Islet precursor cell (in vitro differentiated cells): ENCODE measurements around the gene TNFRSF11A.

Source experiments
- DNase-seq: peaks from one replicate; pipeline ENCODE4 v3.0.0-alpha.2; 2018

The TNFRSF11A gene

DNA sequence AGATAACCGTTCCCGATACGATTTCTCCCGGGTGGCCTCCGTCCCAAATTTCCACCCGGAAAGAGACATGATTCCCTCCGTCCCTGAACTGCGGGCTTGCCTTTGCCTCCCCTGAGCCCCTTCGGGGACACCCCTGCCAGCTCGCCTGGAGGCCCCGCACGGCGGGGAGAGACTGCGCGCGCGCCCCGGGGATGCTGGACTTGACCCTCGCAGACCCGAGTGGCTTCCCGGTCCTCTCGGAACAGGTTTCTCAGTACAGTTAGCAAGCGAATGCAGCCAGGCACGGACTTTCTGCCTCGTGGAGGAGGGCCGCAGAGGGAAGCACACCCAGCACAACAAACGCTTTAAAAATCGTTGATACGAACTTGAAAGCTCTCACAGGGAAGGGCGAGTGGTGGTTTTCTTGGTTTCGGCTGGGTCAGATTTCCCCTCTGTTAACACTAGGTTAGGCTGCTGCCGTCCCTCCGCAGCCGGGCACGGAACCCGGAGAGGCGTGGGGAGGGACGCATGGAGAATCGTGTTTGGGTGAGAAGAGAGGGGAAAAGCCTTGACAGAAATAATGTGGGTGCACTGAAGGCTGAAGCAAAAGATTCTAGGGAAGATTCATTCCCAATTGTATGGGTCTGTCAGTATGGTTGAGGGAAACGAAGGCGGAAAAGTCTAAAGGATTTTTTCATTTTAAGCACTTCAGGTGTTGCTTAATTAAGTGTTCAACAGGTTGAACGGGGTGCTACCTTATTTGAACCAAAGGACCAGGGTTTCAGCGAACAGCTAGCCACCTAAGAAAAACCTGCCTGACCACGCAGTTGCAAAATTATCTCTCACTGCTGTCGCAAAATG lies 916 bp downstream of the TNFRSF11A start:
- peak; percentile 69 for DNase-seq

DNA sequence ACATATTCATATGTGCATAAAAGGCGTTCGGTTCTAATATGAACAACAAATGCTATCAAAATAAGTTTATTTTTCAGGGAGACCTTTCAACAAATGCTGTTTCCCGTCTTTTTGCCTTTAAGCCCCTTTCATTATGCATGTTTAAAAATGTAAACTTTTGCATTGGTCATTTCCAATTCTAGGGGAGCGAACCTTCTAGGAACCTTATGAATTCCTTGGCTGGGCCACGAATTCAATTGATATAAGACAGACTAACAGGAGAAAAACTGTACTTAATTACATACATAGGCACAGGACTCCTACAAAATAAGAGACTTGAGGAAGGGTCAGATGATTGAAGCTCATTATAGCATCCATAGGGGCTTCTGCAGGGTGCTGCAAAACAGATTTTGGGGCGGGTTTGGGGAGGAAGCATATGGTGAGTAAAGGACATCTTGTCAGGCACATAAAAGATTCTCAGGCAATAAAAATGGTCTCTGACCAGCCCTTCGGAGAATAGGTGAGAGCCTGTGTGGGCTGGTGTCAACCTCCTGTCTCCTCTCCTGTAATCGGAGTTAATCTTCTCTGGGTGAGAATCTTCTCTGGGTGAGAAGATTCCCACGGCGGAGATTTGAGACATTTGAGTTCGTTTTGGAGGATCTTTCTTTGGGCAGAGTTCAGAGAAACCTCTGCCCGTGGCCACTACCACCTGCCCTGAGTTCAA lies 1.7 kb downstream of the TNFRSF11A start:
- DNase-seq = no peak

DNA sequence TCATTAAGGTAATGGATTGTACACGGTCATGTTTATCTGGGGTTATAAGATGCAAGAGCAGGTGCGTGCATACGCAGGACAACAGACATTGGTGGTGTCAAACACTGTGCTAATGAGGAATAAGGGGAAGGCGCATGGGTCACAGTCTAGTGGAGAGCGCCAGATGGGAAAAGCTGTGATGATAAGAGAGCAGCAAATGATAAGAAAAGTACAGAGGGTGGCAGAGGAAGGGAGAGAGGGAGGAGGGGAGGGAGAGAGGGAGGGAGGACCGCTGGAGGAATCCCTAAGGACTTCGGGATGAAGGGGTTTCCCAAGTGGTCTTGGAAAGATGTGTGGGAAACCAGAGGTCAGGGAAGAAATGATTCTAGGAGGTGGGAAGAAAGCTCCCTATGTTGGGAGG lies 2.9 kb downstream of the TNFRSF11A start:
- no peak for DNase-seq

DNA sequence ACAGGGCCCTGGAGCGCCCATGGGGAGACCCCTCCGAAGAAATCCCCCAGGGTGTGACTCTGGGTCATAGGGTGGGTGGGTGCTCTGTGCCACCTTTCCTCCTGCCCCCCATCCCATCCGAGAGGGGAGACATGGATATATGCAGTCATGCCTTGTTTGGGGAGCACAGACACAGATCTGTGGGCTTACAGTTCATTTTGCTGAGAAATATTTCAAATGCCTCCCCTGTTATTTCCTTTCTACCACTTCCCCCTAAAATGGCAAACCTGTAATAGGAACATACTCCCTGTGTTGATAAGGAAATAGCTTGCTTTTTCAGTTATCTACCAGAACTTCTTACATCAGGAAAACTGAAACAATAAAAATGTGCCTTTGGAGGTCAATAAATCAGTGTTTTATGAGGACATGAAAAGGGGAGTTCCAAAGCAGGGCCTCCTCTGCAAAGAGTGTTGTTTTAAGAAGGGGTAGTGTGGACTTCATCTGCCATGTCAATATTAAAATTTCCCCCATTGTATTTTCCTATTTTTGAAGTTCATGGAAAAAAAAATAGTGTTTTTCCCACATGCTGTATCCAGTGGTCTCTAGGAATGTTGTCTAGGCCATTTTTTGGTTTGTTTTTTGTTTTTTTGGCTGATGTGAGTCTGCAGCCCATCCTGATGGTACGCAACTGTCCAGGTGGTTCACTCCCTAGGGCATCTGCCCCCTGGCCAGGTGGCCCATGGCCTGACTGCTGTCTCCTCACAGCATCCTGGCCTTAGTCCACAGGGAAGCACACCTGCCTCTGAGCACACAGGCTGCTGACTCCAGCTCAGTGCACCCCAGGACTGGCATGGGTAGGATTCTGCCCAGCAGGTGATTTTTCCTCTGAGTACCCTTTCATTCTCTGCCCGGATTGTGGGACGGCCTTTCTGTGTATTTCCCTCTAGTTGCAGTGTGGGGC lies 3.7 kb downstream of the TNFRSF11A start:
- DNase-seq = peak; percentile 42

DNA sequence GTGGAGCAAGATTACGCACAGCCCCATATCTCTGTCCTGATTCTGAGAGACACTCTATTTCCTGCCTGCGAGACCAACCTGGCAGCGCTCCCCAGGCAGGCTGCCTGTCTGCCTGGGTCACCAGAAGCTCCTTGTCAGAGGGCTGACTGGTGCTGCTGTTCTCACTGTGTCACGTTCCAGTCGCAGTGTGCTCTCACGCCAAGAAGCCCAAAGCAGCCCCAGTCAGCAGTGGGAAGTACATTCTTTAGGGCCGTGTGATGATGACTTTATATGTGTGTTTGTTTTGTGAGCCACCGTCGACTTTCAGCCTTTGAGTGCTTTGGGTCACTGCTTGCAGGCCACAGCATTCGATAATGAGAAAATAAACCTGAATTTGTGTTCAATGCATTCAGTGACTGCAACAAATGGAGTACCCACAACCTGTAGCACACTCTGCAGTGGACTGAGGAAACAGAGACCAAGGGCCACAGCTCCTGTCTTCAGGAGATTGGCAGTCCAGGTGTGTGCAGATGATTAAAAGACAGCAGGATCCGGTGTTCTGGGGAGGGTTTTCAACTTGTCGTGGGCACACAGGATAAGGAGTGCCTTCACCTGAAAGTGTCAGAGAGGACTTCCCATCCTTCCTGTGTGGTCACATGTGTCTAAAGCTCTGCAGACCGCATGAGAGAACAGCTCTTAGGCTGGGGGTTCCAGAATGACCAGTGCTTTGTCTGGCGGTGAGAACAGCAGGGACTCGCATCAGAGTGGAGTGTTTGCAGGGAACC lies 4.8 kb downstream of the TNFRSF11A start:
- peak; percentile 72 for DNase-seq

DNA sequence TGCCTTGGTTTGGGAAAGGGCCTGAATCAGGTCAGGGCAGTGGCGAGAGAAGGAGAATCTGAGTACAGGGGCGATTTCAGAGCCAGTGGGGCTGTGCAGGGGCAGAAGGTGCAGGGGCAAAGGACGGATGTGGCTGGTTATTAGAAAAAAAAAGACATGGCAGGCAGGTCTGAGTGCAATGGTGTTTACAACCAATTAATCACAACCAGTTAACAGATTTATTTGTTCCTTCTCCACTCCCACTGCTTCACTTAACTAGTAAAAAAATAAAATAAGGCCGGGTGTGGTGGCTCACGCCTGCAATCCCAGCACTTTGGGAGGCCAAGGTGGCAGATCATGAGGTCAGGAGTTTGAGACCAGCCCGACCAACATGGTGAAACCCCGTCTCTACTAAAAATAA lies 5.5 kb downstream of the TNFRSF11A start:
- peak; percentile 9 for DNase-seq

DNA sequence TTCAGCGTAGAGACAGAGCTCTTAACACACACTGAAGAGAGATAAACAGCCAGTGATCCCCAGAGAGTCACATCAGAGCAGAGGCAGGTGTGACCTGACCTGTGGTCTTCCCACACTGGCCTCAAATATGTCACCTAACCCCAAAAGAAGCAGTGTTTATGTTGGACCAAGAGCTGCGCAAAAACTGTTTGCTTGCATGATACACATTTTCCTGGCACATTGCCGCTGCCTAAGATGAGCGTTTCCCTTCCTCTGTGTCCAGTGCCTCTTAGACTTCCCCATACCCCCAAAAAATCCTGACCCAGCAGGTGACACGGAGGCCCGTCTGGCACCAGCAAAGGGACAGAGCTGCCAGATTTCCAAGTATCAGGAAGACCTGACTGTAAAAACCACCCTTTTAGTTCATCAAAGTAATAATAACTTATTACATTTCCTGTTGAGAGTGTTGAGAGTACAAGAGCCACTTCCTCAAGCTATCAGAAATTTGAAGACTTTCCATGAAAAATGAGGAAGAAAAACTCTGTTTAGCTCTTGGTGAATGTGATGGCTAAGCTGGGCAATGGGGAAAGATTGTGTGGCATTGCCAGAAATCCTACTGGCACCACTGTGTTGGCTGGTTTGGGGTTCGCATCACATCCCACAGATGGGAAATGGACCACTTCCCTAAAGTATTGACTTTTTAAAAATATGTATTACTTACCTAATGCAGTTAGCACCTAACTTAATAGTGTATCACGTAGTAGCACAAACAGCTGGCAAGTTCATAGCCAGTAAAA lies 6.7 kb downstream of the TNFRSF11A start:
- peak; percentile 41 for DNase-seq

DNA sequence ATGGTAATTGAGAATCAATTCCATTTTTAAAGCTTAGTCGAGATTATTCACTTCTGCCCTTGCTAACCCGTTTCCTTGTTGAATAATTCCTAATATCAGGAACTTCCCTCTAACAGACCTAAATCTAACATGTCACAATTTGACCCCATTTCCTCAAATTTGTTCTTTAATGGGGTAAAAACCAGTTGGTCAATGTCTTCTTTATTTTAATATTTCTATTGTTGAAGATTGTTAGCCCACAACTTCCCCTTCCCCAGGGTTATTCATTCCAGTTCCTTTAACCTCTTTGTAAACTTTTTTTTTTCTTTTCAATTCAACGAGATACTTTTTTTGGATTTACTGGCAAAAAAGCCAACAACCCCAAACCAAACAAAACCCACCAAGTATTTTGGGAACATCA lies 7.3 kb downstream of the TNFRSF11A start:
- no peak for DNase-seq

DNA sequence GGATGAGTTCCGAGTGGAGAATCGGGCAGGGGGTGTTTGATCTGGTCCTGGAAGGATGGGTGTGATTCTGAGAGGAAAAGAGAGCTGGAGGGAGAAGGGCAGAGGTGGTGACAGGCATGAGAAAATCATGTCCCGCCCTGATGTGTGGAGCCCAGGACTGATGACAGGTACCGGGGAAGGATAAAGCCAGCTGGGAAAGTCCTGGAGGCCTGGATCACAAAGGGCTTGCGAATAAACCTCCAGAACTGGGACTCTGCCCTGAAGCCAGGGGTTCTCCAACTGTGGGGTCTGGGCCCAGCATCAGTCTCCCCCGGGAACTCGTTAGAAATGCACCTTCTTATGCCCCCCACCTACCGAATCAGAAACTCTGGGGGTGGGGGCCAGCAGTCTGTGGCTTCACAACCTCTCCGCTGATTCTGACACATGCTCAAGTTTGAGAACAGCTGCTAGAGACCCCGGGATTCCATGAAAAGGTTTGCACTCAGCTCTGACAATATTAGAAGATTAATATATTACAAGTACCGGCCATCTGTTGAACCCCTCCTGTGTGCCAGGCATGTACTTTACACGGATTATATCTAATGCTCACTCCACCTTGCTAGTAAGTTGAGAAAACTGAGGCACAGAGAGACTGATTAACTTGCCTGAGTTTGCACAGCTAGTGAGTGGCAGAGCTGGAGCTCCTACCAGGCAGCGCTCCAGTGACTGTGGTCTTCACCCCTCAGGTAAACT lies 8.0 kb downstream of the TNFRSF11A start:
- DNase-seq = no peak

DNA sequence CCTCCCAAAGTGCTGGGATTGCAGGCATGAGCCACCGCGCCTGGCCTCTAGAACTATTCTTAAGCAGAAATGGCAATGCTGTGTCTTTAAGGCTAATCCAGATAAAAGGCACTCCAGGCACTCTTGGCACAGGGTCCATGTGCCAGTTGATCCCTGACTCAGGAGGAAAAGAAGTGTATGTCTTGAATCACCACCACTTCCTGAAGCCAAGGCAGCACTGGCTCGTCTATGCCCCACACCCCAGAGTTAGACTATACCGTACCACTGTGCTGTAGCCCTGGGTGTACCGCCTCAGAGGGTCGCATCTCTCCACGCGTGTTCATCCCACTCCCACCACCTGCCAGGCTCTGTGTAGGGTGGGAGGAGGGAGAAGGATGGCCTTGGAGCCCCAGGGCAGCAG lies 9.0 kb downstream of the TNFRSF11A start:
- no peak for DNase-seq

DNA sequence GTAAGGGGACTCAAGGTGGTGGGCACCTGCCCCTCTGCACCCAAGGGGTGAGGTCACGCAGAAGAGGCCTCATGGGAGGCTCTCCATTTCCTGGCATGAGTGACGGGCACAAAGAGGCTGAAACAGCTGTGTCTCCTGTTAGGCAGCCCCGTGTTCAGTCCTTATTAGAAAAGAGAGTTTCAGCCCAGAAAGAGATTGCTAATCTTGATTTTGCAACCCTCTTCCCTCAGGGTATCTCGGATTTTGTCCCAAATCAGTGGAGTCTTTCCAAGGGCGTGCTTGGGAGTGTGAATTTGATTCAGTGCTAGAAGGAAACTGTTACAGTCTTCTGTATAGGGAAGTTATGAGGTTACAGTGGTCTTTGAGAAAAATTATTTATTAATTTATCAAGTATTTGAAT lies 10.4 kb downstream of the TNFRSF11A start:
- no peak for DNase-seq

DNA sequence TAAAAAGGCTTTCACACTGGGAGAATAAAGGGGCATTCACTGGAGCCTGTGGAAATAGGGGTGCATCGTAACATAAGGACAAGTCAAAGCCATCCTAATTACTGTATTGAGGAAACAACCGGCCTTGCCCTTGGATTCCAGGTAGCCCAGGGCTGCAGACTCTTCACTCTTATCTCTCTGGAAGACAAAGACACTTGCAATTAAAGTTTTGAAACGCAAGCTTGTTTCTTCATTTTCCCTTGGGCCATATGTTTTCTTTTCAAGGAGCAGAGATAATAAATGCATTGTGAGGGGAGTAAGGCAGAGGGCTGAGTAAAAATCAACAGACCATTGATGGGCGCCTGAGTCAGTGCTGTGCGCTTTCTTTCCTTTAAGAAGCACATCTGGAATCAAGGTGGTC lies 11.5 kb downstream of the TNFRSF11A start:
- peak; percentile 66 for DNase-seq

DNA sequence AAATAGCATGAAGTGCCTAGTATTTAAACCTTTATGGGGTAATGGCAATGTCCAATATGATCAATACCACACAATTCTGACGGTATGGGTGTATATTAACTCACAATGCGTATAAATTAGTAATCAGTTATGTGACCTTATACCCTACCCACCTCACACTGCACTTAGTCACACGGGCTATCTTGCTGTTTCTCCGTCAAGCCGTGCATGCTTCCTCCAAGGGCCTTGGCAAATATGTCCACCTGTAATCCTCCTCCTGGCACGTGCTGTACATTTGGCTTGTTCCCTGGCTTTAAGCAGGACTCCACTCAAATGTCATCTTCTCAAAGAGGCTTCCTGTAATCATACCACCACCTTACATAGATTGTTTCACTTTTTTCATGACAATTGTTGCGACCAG lies 12.2 kb downstream of the TNFRSF11A start:
- no peak for DNase-seq

DNA sequence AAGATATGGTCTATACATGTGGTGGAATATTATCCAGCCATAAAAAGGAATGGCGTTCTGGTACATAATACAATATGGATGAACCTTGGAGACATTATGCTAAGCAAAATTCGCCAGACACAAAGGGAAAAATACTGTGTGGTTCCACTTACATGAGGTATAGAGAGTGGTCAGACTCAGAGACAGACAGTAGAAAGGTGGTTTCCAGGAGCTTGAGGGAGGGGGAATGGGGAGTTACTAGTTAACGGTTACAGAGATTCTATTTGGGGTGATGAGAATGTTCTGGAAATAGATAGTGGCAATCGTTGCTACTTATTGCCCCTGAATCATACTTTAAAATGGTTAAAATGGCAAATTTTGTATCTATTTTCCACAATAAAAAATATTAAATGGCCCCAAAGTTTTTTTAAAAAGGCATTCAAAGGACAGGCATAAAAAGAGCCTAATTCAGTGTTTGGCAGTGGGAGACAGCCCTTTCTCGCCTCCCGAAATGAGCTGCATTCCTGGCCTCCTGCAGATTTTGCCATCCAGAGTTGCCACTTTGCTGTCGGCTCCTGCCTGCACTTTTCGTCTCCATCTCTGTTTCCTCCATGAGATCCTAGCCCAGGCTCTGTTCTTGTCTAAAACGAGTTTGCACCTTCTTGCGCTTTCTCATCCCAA lies 13.5 kb downstream of the TNFRSF11A start:
- no peak for DNase-seq

DNA sequence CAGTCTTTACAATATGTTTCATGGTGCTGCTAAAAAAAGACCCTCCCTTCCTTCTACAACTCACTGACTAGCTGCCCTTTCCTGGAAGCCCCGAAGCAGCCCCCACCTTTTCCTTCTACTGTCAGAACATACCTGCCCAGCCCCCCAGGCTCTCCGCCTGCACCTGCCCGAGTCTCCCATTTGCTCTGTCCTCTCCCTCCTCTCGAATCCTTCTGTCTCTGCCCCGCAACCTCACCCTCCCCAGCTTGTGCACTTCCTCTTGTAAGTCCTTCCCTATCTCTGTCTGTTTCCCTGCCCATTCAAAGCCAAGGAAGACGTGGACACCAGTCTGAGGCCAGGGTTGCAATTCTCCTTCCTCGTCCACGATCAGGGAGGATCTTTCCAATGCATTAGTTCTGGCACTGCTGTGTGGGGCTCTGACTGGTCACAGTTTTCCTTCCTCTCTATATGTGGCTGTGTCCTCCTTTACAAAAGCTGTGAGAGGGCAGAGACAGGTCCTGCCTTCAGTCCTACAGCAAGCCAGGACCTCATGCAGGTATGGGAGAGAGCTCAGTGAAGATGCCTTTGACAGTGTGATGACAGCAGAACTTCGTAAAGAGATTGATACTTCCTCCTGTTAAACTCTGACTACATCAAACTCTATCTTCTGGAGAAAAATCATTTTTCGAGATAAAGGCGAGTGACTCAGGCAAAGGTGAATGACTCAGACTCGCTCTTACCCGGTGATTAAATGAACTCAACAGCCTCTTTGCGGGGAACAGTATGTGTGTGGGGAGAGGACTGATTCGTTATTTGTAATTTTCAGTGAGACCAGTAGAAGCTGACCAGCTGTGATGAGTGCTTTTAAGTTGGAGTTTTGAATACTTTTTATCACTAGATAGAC lies 14.2 kb downstream of the TNFRSF11A start:
- DNase-seq = no peak

DNA sequence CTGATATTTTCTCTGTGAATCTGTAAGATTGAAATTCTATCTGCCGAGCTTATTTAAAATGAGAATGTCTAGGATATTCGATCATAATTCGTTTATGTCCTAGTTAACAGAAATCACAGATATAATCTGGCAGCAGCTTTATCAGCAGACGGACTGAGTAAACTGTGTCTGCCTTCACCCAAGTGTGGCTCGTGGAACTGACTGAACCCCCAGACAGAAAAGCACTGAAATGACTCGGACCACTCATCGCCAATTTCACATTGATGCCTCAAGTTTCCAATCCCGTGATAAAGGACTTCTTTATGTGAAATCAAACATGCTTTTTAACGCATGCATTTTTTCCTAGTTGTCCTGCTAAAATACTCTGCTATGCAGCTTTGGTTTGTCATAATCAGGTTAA lies 15.9 kb downstream of the TNFRSF11A start:
- DNase-seq = no peak

DNA sequence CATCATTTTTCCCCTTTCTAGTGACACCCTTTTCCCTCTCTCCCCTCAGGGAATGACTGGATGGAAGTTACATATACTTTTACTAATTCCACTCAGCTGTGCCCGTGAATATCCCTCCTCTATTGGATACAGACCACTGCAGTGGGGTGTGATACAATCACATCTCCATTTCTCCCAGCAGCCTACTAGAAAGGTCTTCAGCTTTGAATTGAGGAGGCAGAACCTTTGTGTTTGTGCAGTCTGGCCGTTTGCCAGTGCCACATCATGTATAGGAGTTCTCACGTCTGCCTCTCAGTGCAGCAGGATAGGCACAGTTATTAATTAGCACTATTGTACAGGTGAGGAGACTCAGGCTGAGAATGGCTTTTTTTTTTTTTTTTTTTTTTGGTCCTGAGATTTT lies 16.4 kb downstream of the TNFRSF11A start:
- DNase-seq = no peak

DNA sequence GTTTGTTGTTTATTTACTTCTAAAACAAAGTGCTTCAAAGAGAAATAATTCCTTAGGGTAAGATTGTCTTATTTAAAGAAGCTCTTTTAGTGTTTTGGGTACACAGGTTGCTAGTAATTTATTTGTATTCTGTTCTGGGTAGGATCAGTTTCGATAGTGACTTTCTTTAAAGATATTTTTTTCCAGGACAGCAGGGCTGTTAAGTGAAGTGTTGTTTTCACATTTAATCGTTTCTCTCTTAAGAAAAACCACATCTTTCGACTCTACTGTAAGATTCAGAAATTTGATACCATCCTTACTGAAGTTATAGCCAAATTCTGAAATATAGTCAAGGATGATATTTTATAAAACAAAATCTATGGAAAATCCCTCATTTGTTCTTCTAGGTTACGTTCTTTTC lies 17.8 kb downstream of the TNFRSF11A start:
- no peak for DNase-seq

DNA sequence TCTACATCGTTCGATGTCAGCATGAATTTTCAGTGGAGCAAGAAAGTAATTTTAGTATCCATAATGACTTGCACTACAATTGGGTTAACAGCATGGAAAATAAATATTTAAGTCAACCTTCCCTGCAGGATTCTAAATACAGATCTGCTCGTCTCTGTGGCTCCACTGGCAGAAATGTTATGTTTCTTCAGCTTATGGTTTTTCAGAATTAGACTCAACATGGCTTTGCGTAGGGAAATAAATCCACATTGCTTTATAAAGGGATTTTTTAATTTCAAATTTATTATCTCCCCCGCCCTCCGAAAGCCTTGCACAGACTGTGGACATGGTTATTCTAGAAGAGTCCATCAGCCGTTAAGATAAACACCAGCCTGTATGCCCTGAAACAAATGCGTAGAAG lies 18.2 kb downstream of the TNFRSF11A start:
- no peak for DNase-seq
